Measurements from ENCODE around the gene KLKB1.
A peak's percentile ranks its signal among the peaks of the same experiment; 100 is the strongest.

The KLKB1 gene

GRCh38 chr4:186296481-186296880 lies 69.2 kb downstream of the KLKB1 start:
- CTCF ChIA-PET = interaction anchor here (0.7 to 2.7 kb wide), 4 partner anchors 9 to 292 kb away, joined by 3 to 26 read pairs (median 5); no protein-coding TSS in a partner anchor
- TF ChIP-seq CTCF (IDR thresholded peaks at IDR 0.05; ENCODE audit: control extremely low read depth, extremely low read depth, low read depth, missing control alignments) = no peak
- DNase-seq (ENCODE audit: extremely low spot score) = no peak
- POLR2A ChIA-PET = no interaction called here

- DNase-seq (ENCODE audit: extremely low spot score) = peak; percentile 61
- CTCF ChIA-PET = interaction anchor here (0.7 to 2.7 kb wide), 2 partner anchors 12 to 291 kb away, joined by 3 to 26 read pairs; no protein-coding TSS in a partner anchor
- peak; percentile 22 for TF ChIP-seq CTCF (IDR thresholded peaks at IDR 0.05; ENCODE audit: control extremely low read depth, extremely low read depth, low read depth, missing control alignments)
- POLR2A ChIA-PET = no interaction called here
Observed at GRCh38 chr4:186297013-186297645, 69.8 kb downstream of the KLKB1 start.

- no peak for DNase-seq (ENCODE audit: extremely low spot score)
- POLR2A ChIA-PET = no interaction called here
- no peak for TF ChIP-seq CTCF (IDR thresholded peaks at IDR 0.05; ENCODE audit: control extremely low read depth, extremely low read depth, low read depth, missing control alignments)
- CTCF ChIA-PET = interaction anchor here (1.7 to 2.0 kb wide), 2 partner anchors 9 to 289 kb away, joined by 4 to 15 read pairs; no protein-coding TSS in a partner anchor
Observed at GRCh38 chr4:186298031-186298647, 70.8 kb downstream of the KLKB1 start.

- no peak for DNase-seq (ENCODE audit: extremely low spot score)
- TF ChIP-seq CTCF (IDR thresholded peaks at IDR 0.05; ENCODE audit: control extremely low read depth, extremely low read depth, low read depth, missing control alignments) = no peak
- ChIA-PET POLR2A (no interaction called here), CTCF (interaction anchor here (1.7 to 2.0 kb wide), 2 partner anchors 8 to 288 kb away, joined by 4 to 15 read pairs; no protein-coding TSS in a partner anchor)
Observed at GRCh38 chr4:186299291-186299690, 72.0 kb downstream of the KLKB1 start.

GRCh38 chr4:186300659-186301390 lies 73.5 kb downstream of the KLKB1 start:
- CTCF ChIA-PET = no interaction called here

More at GRCh38 chr4:186300659-186301390, 73.5 kb downstream of the KLKB1 start:
- POLR2A ChIA-PET = no interaction called here
- no peak for TF ChIP-seq CTCF (IDR thresholded peaks at IDR 0.05; ENCODE audit: control extremely low read depth, extremely low read depth, low read depth, missing control alignments)
- no peak for DNase-seq (ENCODE audit: extremely low spot score)

All from GM10248 (cell line).